Melanocyte of skin (primary cell): ENCODE results near the gene ASNSD1. TPM values are rescaled to one million over a fixed set of nuclear protein-coding genes. Genes with fewer than 3 reads are reported as not detected.

Experiments used
- total RNA-seq, 2 donors: library from RNA; depleted of rRNA; stranded (reverse); fragments of >200 nt; gene quantifications; 2 replicates each; pipeline ENCODE4 v1.2.3, GENCODE V29; 2012

ASNSD1 gene
- 10 to 100 TPM; 45.4 to 59.9 TPM for total RNA-seq

DNA sequence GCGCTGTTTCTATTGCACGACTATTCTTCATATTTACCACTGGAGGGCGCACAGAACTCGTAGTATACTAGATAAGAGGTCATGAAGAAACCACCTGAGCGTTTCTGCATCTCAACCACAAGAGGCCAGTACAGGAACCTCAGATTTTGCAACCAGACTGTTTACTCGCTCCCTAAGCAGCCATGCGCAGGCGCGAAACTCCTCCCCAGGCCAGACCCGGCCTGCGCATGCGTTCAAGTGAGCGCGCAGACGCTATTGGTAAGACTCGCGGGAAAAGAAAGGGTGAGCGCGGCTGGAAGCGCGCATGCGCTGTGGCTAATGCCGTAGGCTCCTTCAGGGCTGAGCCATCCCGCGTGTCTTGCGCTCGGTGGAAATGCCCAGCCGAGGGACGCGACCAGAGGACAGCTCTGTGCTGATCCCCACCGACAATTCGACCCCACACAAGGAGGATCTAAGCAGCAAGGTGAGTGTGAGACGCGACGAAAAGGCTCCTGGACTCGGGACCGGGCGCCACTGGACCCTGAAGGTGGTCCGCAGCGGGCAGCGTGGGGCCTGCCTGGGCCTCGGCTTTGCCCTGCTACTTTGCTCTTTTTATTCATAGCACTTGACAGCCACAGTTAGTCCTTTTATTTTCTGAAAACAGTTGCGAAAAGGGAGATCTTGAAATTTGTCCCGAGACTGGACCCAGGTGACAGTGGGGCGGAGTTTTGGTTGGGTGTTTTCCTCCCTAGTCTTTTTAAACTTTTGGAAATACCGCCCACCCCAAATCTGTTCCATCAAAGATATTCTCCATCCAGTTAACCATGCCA, at the start of gene ASNSD1:
Gene ASNSD1, plus strand, starts transcription at position 312 of the 809 bp plus-strand sequence. CDS start 4,674 bp downstream, outside the sequence.

DNA sequence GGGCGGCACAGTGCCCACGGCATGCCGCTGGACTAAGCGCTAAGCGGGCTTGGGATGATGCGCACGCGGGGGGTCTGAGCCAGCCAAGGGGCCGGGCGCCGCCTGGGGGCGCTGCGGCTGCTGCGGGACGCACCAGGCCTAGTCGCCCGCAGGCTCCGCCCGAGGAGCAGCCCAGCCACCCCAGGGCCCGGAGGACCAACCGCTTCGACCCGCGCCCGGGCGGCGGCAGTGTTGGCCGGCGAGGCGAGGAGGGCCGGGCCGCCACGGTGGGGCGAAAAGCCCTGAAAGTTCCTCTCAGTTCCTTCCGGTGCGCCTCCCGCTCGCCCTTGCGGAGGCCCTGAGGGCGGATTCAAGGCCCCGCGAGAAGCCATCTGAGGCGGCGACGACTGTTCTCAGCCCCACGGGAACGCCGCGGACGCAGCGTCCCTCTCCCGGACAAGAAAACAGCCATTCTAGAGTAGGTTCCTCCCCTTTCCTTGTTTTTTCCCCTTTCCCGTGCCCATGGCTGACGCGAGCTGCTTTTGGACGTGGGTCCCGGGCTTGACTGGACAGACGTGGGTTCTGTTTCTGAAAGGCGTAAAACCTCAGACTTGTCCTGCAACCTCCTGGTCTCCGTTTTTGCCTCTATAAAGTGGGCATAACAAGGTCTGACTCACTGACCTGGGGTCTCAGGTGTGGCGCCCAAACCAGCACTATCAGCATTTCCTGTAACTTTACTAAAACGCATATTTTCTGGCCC, 13.3 kb downstream of the ASNSD1 start, which contains the start of gene ANKAR:
Gene ANKAR, plus strand, starts transcription at position 297 of the 739 bp plus-strand sequence. CDS start 1,821 bp downstream, outside the sequence.

Other genes starting within 250 kb of the ASNSD1 start
- 10 to 100 TPM; 35.1 to 42.6 TPM for gene WDR75, start 220.0 kb upstream of the ASNSD1 start, total RNA-seq
- not detected for gene SLC40A1, start 80.7 kb upstream of the ASNSD1 start, total RNA-seq
- 1 to 10 TPM; 3.0 to 4.5 TPM for gene ANKAR, start 13.2 kb downstream of the ASNSD1 start, total RNA-seq
- gene OSGEPL1, start 101.3 kb downstream of the ASNSD1 start, total RNA-seq: 10 to 100 TPM; 17.2 to 19.3 TPM
- 10 to 100 TPM; 39.9 to 46.0 TPM for gene ORMDL1, start 122.9 kb downstream of the ASNSD1 start, total RNA-seq
- 10 to 100 TPM; 16.5 to 17.0 TPM for gene PMS1, start 123.0 kb downstream of the ASNSD1 start, total RNA-seq